Measurements from ENCODE around the gene EGFR.

Gene EGFR

GRCh38 chr7:55230014-55230413 lies 211.2 kb downstream of the EGFR start:
- TF ChIP-seq FOXP2 (optimal IDR thresholded peaks at IDR 0.05; ENCODE audit: borderline replicate concordance, extremely low read depth, extremely low read length, insufficient read depth): no peak
- no peak for TF ChIP-seq POLR2AphosphoS5 (IDR thresholded peaks at IDR 0.05; ENCODE audit: low read depth, low read length)
- TF ChIP-seq REST (IDR thresholded peaks at IDR 0.05; ENCODE audit: insufficient read depth in 1 of 2, low read depth in 2 of 2, low read length in 2 of 2): no peak
- TF ChIP-seq TAF1 (IDR thresholded peaks at IDR 0.05; ENCODE audit: borderline replicate concordance, insufficient read depth, low read length): no peak
- TF ChIP-seq SIN3A (IDR thresholded peaks at IDR 0.05; ENCODE audit: borderline replicate concordance, insufficient read depth, low read length): no peak

- no peak for TF ChIP-seq POLR2AphosphoS5 (IDR thresholded peaks at IDR 0.05; ENCODE audit: low read depth, low read length)
These were observed 213.0 kb downstream of the EGFR start for GRCh38 chr7:55231736-55232280.

- no peak for TF ChIP-seq TAF1 (IDR thresholded peaks at IDR 0.05; ENCODE audit: borderline replicate concordance, insufficient read depth, low read length)
- no peak for TF ChIP-seq SIN3A (IDR thresholded peaks at IDR 0.05; ENCODE audit: borderline replicate concordance, insufficient read depth, low read length)
- no peak for TF ChIP-seq REST (IDR thresholded peaks at IDR 0.05; ENCODE audit: insufficient read depth in 1 of 2, low read depth in 2 of 2, low read length in 2 of 2)
These were observed 214.2 kb downstream of the EGFR start for GRCh38 chr7:55233001-55233400.

- TF ChIP-seq FOXP2 (optimal IDR thresholded peaks at IDR 0.05; ENCODE audit: borderline replicate concordance, extremely low read depth, extremely low read length, insufficient read depth) (no peak), REST (IDR thresholded peaks at IDR 0.05; ENCODE audit: insufficient read depth in 1 of 2, low read depth in 2 of 2, low read length in 2 of 2) (no peak), TAF1 (IDR thresholded peaks at IDR 0.05; ENCODE audit: borderline replicate concordance, insufficient read depth, low read length) (no peak), SIN3A (IDR thresholded peaks at IDR 0.05; ENCODE audit: borderline replicate concordance, insufficient read depth, low read length) (no peak)
These were observed 215.6 kb downstream of the EGFR start for GRCh38 chr7:55234408-55234807.

- TF ChIP-seq POLR2AphosphoS5 (IDR thresholded peaks at IDR 0.05; ENCODE audit: low read depth, low read length) (no peak), SIN3A (IDR thresholded peaks at IDR 0.05; ENCODE audit: borderline replicate concordance, insufficient read depth, low read length) (no peak), FOXP2 (optimal IDR thresholded peaks at IDR 0.05; ENCODE audit: borderline replicate concordance, extremely low read depth, extremely low read length, insufficient read depth) (no peak)
These were observed 216.3 kb downstream of the EGFR start for GRCh38 chr7:55235115-55235514.

GRCh38 chr7:55235801-55236200 lies 217.0 kb downstream of the EGFR start:
- TF ChIP-seq FOXP2 (optimal IDR thresholded peaks at IDR 0.05; ENCODE audit: borderline replicate concordance, extremely low read depth, extremely low read length, insufficient read depth): no peak
- no peak for TF ChIP-seq TAF1 (IDR thresholded peaks at IDR 0.05; ENCODE audit: borderline replicate concordance, insufficient read depth, low read length)
- TF ChIP-seq REST (IDR thresholded peaks at IDR 0.05; ENCODE audit: insufficient read depth in 1 of 2, low read depth in 2 of 2, low read length in 2 of 2): no peak
- TF ChIP-seq SIN3A (IDR thresholded peaks at IDR 0.05; ENCODE audit: borderline replicate concordance, insufficient read depth, low read length): no peak
- no peak for TF ChIP-seq POLR2AphosphoS5 (IDR thresholded peaks at IDR 0.05; ENCODE audit: low read depth, low read length)

Data from PFSK-1 (cell line).